SK-N-SH (cell line): Measurements from ENCODE around the gene UBE3B. TPM values are rescaled to one million over a fixed set of nuclear protein-coding genes. Genes with fewer than 3 reads are reported as not detected.
A peak's percentile ranks its signal among the peaks of the same experiment; 100 is the strongest.

Experiments
- CTCF ChIA-PET: fragments of 300-600, 350-600 bp; formaldehyde crosslinking; extraction: SDS; loops from one replicate; lab custom pipeline; 2021; lab: Yijun Ruan, JAX
- POLR2A ChIA-PET: fragments of 350-600 bp; sonication (Branson Sonifier 250); formaldehyde crosslinking; extraction: SDS; loops from one replicate; lab custom pipeline; 2020; ENCODE audit warnings: antibody characterized with exemption, inconsistent platforms; lab: Yijun Ruan, JAX
- DNase-seq: peaks from one replicate; pipeline ENCODE4 v3.0.0; 2012
- H2AFZ ChIP-seq: fragments of 200-600 bp; sonication (generic); 2 replicates; pipeline ENCODE4 v1.8.1; 2016; ENCODE audit warnings: antibody characterized with exemption, mild to moderate bottlenecking, low read depth
- H3F3A ChIP-seq: fragments of 200-600 bp; sonication (generic); replicated peaks from 2 replicates; pipeline ENCODE3; 2016; ENCODE audit warnings: antibody characterized with exemption, mild to moderate bottlenecking; ENCODE audit not compliant: insufficient read depth
- H3K27ac ChIP-seq, 2 experiments: fragments of 200-500 bp in 1 of 2; fragments of 200-600 bp in 1 of 2; sonication (Bioruptor generic) in 1 of 2; sonication (generic), shearing (Covaris generic) in 1 of 2; 2 replicates each; pipeline versions ENCODE4 v1.5.1 to v1.6.1; 2014 to 2016; ENCODE audit warnings: low read depth in 2 of 2, inconsistent platforms in 1 of 2, low read length in 1 of 2, mild to moderate bottlenecking in 1 of 2, mixed read lengths in 1 of 2
- H3K27me3 ChIP-seq: fragments of 200-600 bp; sonication (generic), shearing (Covaris generic); 2 replicates; pipeline ENCODE4 v1.6.1; 2016; ENCODE audit warnings: mixed run types; ENCODE audit not compliant: insufficient read depth
- H3K36me3 ChIP-seq, 2 experiments: fragments of 200-500 bp in 1 of 2; fragments of 200-600 bp in 1 of 2; sonication (Bioruptor generic) in 1 of 2; sonication (generic) in 1 of 2; replicated peaks in 1 of 2; 2 replicates each; pipeline versions ENCODE3 to v1.5.1; 2014 to 2016; ENCODE audit warnings: low read length in 1 of 2, mild to moderate bottlenecking in 1 of 2; ENCODE audit not compliant: insufficient read depth in 2 of 2, control insufficient read depth in 1 of 2
- H3K4me1 ChIP-seq, 2 experiments: fragments of 200-500 bp in 1 of 2; fragments of 200-600 bp in 1 of 2; sonication (Bioruptor generic) in 1 of 2; sonication (generic), shearing (Covaris generic) in 1 of 2; 2 replicates each; pipeline versions ENCODE4 v1.5.1 to v1.6.1; 2014 to 2016; ENCODE audit warnings: low read depth in 1 of 2, low read length in 1 of 2, mixed run types in 1 of 2; ENCODE audit not compliant: insufficient read depth in 2 of 2, control insufficient read depth in 1 of 2
- H3K4me2 ChIP-seq: fragments of 200-600 bp; sonication (generic), shearing (Covaris generic); 2 replicates; pipeline ENCODE4 v1.6.1; 2017; ENCODE audit warnings: mixed run types
- H3K4me3 ChIP-seq, 2 experiments: fragments of 200-500 bp in 1 of 2; fragments of 200-600 bp in 1 of 2; sonication (Bioruptor generic) in 1 of 2; sonication (generic), shearing (Covaris generic) in 1 of 2; 2 replicates each; pipeline versions ENCODE4 v1.5.1 to v1.8.1; 2014 to 2016; ENCODE audit warnings: low read depth in 2 of 2, inconsistent platforms in 1 of 2, low read length in 1 of 2, mild to moderate bottlenecking in 1 of 2, mixed read lengths in 1 of 2, moderate library complexity in 1 of 2
- H3K79me2 ChIP-seq: fragments of 200-600 bp; sonication (generic); 2 replicates; pipeline ENCODE4 v1.8.1; 2017; ENCODE audit warnings: mild to moderate bottlenecking; ENCODE audit not compliant: insufficient read depth
- H3K9ac ChIP-seq: fragments of 200-600 bp; sonication (generic); 2 replicates; pipeline ENCODE4 v1.6.1; 2017; ENCODE audit warnings: mixed run types
- H3K9me2 ChIP-seq: fragments of 200-600 bp; sonication (generic); 2 replicates; pipeline ENCODE4 v1.6.1; 2017; ENCODE audit warnings: mixed run types
- H3K9me3 ChIP-seq: fragments of 200-600 bp; sonication (generic); 2 replicates; pipeline ENCODE4 v1.6.1; 2017; ENCODE audit warnings: mixed run types, mild to moderate bottlenecking, moderate library complexity
- H4K20me1 ChIP-seq: fragments of 200-600 bp; sonication (generic); 2 replicates; pipeline ENCODE4 v1.6.1; 2017; ENCODE audit warnings: mild to moderate bottlenecking, mixed run types; ENCODE audit not compliant: insufficient read depth
- CHD2 ChIP-seq: fragments of 150-350 bp; IDR thresholded peaks from 2 replicates; pipeline ENCODE4 v1.6.1; 2018; ENCODE audit warnings: low read length; ENCODE audit not compliant: partially characterized antibody
- EP300 ChIP-seq, 2 experiments: IDR thresholded peaks; 2 replicates each; pipeline versions ENCODE4 v1.4.0 to v1.6.1; 2012; ENCODE audit warnings: borderline replicate concordance in 1 of 2, low read depth in 1 of 2, low read length in 1 of 2
- FOSL2 ChIP-seq: IDR thresholded peaks from 2 replicates; pipeline ENCODE4 v1.4.0; 2012; ENCODE audit warnings: low read depth, mild to moderate bottlenecking, moderate library complexity, borderline replicate concordance
- FOXJ3 ChIP-seq: sonication (generic); formaldehyde crosslinking; IDR thresholded peaks from 2 replicates; pipeline ENCODE4 v1.5.1; 2020; ENCODE audit warnings: mild to moderate bottlenecking, missing genetic modification reagents
- GABPA ChIP-seq: IDR thresholded peaks from 2 replicates; pipeline ENCODE4 v1.4.0; 2012; ENCODE audit warnings: low read depth, mild to moderate bottlenecking
- GATA2 ChIP-seq: sonication (generic); formaldehyde crosslinking; IDR thresholded peaks from 2 replicates; pipeline ENCODE4 v1.5.0; 2020; ENCODE audit warnings: mild to moderate bottlenecking, missing genetic modification reagents
- MEF2A ChIP-seq: IDR thresholded peaks from 2 replicates; pipeline ENCODE4 v1.4.0; 2012; ENCODE audit warnings: low read depth, borderline replicate concordance
- MXI1 ChIP-seq: IDR thresholded peaks from 2 replicates; pipeline ENCODE4 v1.6.1; 2012; ENCODE audit warnings: mild to moderate bottlenecking, low read depth, low read length, improper control_type of control experiment
- NFIC ChIP-seq: IDR thresholded peaks from 2 replicates; pipeline ENCODE4 v1.4.0; 2012; ENCODE audit warnings: borderline replicate concordance
- NRF1 ChIP-seq: IDR thresholded peaks from 2 replicates; pipeline ENCODE4 v1.6.1; 2012; ENCODE audit warnings: low read depth, mild to moderate bottlenecking, low read length
- PBX3 ChIP-seq: IDR thresholded peaks from 2 replicates; pipeline ENCODE4; 2012
- RAD21 ChIP-seq: IDR thresholded peaks from 2 replicates; pipeline ENCODE4 v1.6.1; 2012; ENCODE audit warnings: mild to moderate bottlenecking, low read length
- RCOR1 ChIP-seq: fragments of 150-350 bp; IDR thresholded peaks from 2 replicates; pipeline ENCODE4 v1.6.1; 2017; ENCODE audit warnings: antibody characterized with exemption, low read length
- REST ChIP-seq: IDR thresholded peaks from 2 replicates; pipeline ENCODE4 v1.6.1; 2012; ENCODE audit warnings: mild to moderate bottlenecking, low read depth, low read length, moderate library complexity
- RFX5 ChIP-seq: IDR thresholded peaks from 2 replicates; pipeline ENCODE4 v1.6.1; 2012; ENCODE audit warnings: mild to moderate bottlenecking, improper control_type of control experiment, low read length
- SIN3A ChIP-seq: IDR thresholded peaks from 2 replicates; pipeline ENCODE4 v1.6.1; 2012; ENCODE audit warnings: low read depth, mild to moderate bottlenecking, low read length, moderate library complexity, borderline replicate concordance
- SMC3 ChIP-seq: IDR thresholded peaks from 2 replicates; pipeline ENCODE4 v1.6.1; 2012; ENCODE audit warnings: low read depth, low read length, improper control_type of control experiment
- TAF1 ChIP-seq: IDR thresholded peaks from 2 replicates; pipeline ENCODE4 v1.6.1; 2012; ENCODE audit warnings: low read depth, mild to moderate bottlenecking, low read length, moderate library complexity, borderline replicate concordance
- TCF12 ChIP-seq: IDR thresholded peaks from 2 replicates; pipeline ENCODE4 v1.4.0; 2012
- YY1 ChIP-seq: IDR thresholded peaks from 2 replicates; pipeline ENCODE4 v1.4.0; 2012; ENCODE audit warnings: low read depth, mild to moderate bottlenecking
- WGBS: methylation state at CpG from one replicate; pipeline ENCODE4 v1.1.6; 2017; ENCODE audit warnings: low lambda C conversion rate; 5-methylcytosine and 5-hydroxymethylcytosine counted together
- polyA plus RNA-seq, 3 experiments: library from polyadenylated mRNA; depleted of rRNA; stranded (reverse); fragments of >200 nt; gene quantifications; 2 replicates each; pipeline ENCODE4 v1.2.3, GENCODE V29; 2012
- TF ChIP-seq, protein P1 (sequence below): IDR thresholded peaks from 2 replicates; pipeline ENCODE4 v1.4.0; 2012; ENCODE audit warnings: low read depth, borderline replicate concordance
- TF ChIP-seq, protein P2 (sequence below): IDR thresholded peaks from 2 replicates; pipeline ENCODE4 v1.4.0; 2012; ENCODE audit warnings: low read depth, borderline replicate concordance

UBE3B gene
- polyA plus RNA-seq, 1 of the 3 experiments (the other 2 are of a cell fraction), result 28.6 TPM

- TF ChIP-seq GABPA, result no peak
- TF ChIP-seq NFIC, result no peak
- TF ChIP-seq, protein P1, sequence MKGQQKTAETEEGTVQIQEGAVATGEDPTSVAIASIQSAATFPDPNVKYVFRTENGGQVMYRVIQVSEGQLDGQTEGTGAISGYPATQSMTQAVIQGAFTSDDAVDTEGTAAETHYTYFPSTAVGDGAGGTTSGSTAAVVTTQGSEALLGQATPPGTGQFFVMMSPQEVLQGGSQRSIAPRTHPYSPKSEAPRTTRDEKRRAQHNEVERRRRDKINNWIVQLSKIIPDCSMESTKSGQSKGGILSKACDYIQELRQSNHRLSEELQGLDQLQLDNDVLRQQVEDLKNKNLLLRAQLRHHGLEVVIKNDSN, result no peak
- no peak for TF ChIP-seq TAF1
- no peak for TF ChIP-seq RAD21
- TF ChIP-seq REST, result no peak
- no peak for TF ChIP-seq TCF12
- no peak for TF ChIP-seq NRF1
Observed at GRCh38 chr12:109529691-109530640, 52.5 kb downstream of the UBE3B start (continued).

GRCh38 chr12:109531411-109531810 lies 54.0 kb downstream of the UBE3B start:
- ChIA-PET CTCF (interaction anchor here (1.9 to 2.1 kb wide), 2 partner anchors 10 to 66 kb away, joined by 6 to 9 read pairs; no protein-coding TSS in a partner anchor), POLR2A (interaction anchor here (1.4 kb wide), 1 partner anchor 15 kb away, joined by 4 read pairs; no protein-coding TSS in a partner anchor)
- WGBS, result 60% methylated on average over 2 of the region's 2 CpGs
- Histone ChIP-seq H3K9me3 (no peaks in the 10 kb centered on the region), H3K27ac (peak overlapping the region in 1 of 2 experiments; percentile 97; a peak in 2 of 4 replicates), H3K4me3 (no peak overlapping the region), H3K36me3 (peaks cover 7 to 52% of the 10 kb centered on the region in 2 experiments), H3K79me2 (no peaks in the 10 kb centered on the region), H3K4me1 (peaks cover 0 to 71% of the 10 kb centered on the region in 2 experiments; a peak in 2 of 4 replicates), H4K20me1 (no peaks in the 10 kb centered on the region), H2AFZ (no peak overlapping the region), H3K4me2 (no peak overlapping the region), H3K9me2 (no peaks in the 10 kb centered on the region), H3F3A (no peaks in the 10 kb centered on the region), H3K27me3 (no peaks in the 10 kb centered on the region), H3K9ac (no peak overlapping the region)
- DNase-seq, result peak; percentile 81
- peak; percentile 47 for TF ChIP-seq CHD2
- TF ChIP-seq MXI1, result peak; percentile 80; the same call in 1 of the 2 replicates
- TF ChIP-seq FOXJ3, result peak; percentile 72; the same call in 1 of the 2 replicates
- TF ChIP-seq EP300 (IDR thresholded peaks at IDR 0.05; ENCODE audit: borderline replicate concordance in 1 of 2, low read depth in 1 of 2, low read length in 1 of 2), result peak in 1 of 2 experiments; percentile 93; a peak in 2 of 4 replicates
- TF ChIP-seq SIN3A, result no peak
- TF ChIP-seq GATA2 (CRISPR knock-in tag), result peak; percentile 52
- no peak for TF ChIP-seq YY1
- TF ChIP-seq FOSL2, result no peak
- TF ChIP-seq PBX3, result 0 out of 2 replicates have a peak, but pooled peaks have one; percentile 27
- peak; percentile 15; the same call in 1 of the 2 replicates for TF ChIP-seq RAD21
- TF ChIP-seq RCOR1, result peak; percentile 91
- no peak for TF ChIP-seq SMC3
- TF ChIP-seq TCF12, result peak; percentile 49; the same call in 1 of the 2 replicates
- TF ChIP-seq MEF2A, result no peak
- TF ChIP-seq, protein P2, sequence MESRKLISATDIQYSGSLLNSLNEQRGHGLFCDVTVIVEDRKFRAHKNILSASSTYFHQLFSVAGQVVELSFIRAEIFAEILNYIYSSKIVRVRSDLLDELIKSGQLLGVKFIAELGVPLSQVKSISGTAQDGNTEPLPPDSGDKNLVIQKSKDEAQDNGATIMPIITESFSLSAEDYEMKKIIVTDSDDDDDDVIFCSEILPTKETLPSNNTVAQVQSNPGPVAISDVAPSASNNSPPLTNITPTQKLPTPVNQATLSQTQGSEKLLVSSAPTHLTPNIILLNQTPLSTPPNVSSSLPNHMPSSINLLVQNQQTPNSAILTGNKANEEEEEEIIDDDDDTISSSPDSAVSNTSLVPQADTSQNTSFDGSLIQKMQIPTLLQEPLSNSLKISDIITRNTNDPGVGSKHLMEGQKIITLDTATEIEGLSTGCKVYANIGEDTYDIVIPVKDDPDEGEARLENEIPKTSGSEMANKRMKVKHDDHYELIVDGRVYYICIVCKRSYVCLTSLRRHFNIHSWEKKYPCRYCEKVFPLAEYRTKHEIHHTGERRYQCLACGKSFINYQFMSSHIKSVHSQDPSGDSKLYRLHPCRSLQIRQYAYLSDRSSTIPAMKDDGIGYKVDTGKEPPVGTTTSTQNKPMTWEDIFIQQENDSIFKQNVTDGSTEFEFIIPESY, result no peak
- peak; percentile 13; the same call in 1 of the 2 replicates for TF ChIP-seq RFX5
